ENCODE data around the gene AATF.

AATF gene

GRCh38 chr17:37103231-37103630 lies 154.5 kb downstream of the AATF start:
- DNase-seq (ENCODE audit: low read depth in 1 of 2, low spot score in 1 of 2) = no peak

GRCh38 chr17:37106049-37106448 lies 157.3 kb downstream of the AATF start:
- DNase-seq (ENCODE audit: low read depth in 1 of 2, low spot score in 1 of 2) = no peak
